NCI-H2107 (cell line): ENCODE measurements around the gene SYT7.
A peak's percentile ranks its signal among the peaks of the same experiment; 100 is the strongest.

Source experiments
- DNase-seq: peaks from one replicate; lab custom pipeline; 2025; lab: John Stamatoyannopoulos, UW

Gene SYT7

GRCh38 chr11:61609000-61609979, 28.4 kb upstream of the SYT7 start:
- no peak for DNase-seq

- DNase-seq, result no peak
Observed at GRCh38 chr11:61607920-61608599, 27.2 kb upstream of the SYT7 start.

DNA sequence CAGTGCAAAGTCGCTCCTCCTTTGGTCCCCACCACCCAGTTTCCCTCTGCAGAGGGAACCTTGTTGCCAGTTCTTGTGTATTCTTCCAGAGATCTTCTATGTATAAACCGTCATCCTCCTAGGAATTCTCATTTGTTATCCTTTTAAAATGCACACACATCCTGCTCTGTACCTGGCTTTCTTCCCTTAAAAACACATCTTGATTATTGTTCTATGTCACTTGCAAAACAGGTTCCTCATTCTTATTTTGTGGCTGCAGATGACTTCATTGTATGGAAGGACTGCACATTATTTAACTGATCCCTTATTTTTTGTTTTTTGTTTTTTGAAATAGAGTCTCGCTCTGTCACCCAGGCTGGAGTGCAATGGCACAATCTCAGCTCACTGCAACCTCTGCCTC, 26.6 kb upstream of the SYT7 start:
- no peak for DNase-seq

DNA sequence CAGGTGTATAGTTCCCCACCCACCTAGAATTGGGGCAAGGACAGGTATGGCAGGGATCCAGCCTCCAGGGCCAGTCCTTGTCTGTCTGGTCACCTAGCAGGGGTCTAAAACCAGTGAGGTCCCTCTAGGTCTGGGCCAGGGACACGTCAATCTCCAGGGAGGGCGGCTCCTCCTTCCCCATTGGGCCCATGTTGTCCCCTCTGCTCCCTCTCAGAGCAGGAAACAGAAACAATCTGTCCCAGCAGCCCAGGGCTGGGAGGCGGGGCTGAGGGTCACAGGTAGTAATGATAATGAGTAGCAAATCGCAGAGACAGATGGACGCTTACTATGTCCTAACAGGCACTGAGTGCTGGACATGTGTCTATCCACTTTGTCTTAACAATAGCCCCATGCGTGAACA, 22.8 kb upstream of the SYT7 start:
- no peak for DNase-seq

DNA sequence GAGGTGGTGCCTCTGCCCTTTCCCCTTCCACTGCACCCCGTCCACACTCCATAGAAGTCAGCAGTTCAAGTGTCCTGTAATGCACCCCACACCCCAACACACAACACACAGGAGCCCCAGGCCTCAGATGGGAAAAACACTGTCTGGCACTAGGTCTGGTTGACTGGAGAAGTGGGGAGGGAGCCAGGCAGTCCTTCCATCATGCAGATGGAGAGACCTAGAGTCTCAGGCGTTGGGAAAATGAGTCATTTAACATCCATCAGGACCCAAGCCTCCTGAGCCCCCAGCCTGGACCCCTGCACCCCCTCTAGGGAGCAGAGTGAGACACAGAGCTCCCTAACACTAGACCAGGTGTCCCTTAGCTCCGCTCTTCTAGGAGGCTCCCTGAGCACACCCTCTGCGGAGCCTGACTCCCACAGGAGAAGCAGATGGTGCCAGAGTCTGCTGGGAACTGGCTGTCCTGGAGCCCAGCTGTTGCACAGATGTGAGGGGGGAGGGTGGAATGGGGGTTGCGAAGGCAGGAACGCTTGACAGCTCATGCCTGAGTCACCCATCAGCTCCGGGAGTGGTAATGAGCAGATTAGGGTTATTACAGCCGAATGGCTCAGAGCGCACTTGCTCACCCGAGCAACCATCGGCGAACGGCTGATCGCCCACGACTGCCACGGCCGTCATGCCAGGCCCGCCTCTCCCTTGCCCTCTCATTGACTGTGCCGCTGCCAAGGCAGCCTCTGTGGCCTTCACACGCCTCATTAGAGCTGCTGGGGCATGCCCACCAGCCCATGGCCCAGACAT, 22.1 kb upstream of the SYT7 start:
- no peak for DNase-seq

- DNase-seq, result no peak
Observed at GRCh38 chr11:61601512-61601911, 20.6 kb upstream of the SYT7 start.

GRCh38 chr11:61599968-61600710, 19.3 kb upstream of the SYT7 start:
- no peak for DNase-seq

DNA sequence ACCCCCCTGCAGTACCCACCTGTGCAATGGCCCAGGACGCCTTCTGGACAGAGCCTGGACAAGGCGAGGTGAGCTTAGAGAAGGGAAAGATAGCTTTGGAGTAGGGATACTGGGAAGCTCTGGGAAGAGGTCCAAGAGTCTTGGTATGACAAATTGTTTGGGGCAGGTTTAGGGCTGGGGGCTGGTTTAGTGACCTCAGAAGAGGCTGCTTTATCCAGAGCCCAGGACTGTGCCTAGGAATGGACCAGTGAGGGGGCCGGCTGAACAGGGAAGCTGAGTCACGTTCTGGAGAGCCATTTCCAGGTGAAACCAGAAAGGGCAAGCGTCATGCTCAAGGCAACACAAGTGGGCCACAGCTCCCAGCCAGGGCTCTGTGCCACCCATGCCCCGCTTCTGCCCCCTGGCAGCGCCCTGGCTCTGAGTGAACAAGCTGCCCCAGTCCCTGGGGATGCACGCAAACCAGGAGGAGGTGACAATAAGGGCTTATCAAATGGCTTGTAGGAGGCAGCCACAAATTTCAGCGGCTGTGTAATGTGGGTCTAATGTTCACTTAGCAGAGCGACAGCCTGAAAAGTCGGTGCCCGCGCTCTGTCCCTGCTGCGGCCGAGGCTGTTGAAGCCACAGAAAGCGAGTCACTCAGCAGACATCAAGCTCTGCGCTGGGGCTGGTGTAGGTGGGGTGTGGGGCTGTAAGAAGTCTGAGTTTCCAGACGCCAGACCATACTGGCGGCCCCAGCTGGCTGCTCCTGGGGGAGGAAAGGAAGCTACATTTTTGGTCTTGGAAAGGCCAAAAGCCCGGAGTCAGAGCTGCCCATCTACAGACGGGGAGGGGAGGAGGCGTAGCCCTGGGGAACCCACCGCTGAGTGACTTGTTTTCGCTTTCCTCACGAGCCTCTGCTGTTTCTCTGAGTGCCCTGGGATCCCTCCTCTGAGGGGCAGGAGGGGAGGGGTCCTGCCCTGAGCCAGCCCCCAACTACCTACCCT, 18.3 kb upstream of the SYT7 start:
- peak; percentile 60 for DNase-seq

DNA sequence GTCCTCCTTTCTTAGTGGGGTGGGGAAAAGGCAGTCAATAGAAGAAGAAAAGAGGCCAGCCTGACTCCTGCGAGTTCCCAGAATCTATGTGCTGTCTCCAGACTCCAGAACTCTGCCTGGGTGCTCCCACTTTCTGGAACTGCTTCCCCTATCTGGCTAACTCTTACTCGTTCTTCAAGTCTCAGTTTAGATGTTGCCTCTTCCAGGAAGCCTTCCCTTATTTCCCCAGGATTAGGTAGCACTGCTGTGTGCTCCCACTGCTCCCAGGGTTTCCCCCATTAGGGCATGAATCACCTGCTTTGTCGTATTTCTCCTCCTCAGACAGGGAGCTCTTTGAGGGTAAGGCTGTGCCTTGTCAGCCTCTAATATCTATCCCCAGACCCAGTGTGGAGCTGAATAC, 17.5 kb upstream of the SYT7 start:
- DNase-seq, result no peak

DNA sequence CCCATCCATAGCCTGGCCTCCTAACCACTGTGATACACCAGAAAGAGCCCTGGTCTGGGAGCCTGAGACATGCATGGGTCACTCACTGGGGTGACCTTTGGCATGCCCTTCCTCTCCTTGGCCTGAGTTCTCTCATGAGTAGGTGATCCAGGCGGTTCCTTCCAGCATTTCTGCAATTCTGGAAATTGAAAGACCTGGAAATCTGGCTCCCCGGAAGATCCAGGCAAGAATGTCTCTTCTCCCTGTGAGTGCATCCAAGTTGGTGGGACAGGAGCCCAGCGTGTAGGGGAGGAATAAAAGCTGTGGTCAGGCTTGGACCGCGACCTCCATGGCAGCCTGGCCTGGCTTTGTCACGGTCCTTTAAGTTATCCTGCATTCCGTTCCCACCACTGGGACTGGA, 16.1 kb upstream of the SYT7 start:
- no peak for DNase-seq

- DNase-seq, result no peak
Observed at GRCh38 chr11:61596542-61596941, 15.7 kb upstream of the SYT7 start.

DNA sequence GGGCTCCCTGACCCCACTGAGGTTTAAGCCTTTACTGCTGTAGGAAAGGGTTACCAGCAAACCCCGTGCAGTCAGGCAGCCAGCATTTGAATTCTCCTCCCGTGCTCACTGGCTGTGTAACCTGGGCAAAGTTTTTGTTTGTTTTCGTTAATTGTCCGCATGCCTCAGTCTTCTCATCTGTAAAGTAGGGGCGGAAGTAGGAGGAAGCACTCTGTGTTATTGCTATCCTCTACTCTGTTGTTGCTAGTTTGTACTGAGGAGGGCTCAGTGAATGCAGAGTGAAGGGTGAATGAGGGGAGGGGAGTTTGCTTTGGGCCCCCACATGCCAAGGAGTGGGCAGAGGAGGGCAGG, 14.0 kb upstream of the SYT7 start:
- DNase-seq, result no peak

DNA sequence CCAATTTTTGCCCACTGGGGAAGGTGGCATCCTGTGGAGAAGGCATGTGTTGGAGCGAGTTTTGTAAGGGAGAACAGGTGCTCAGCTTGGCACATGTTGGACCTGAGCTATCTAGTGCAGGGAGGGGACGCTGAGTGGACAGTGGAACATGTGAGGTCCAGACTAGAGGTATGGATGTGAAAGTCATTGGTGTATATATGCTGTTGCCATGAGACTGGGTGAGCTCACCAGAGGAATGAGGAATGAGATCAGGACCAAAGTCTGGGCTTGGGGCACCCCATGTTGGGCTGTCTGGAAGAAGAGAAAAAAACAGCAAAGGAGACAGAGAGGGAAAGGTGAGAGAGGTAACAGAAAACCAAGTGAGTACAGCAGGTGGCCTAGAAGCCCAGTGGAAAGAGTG, 12.3 kb upstream of the SYT7 start:
- DNase-seq, result no peak

DNA sequence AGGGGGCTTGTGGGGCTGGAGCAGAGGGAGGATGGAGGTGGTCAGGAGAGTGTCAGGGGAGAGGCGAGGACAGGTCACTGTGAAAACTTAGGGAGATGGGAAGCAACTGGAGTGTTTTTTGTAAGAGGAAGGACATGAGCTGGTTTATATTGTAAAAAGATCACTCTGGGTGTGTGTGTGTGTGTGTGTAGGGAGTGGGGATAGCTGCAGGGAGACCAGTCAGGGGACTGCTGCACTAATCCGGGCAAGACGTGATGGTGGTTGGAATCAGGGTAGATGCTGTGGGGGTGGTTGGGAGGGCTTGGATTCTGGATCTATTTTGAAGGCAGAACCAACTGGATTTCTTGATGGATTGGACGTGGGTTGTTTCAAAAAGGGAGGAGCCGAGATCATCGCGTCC, 11.3 kb upstream of the SYT7 start:
- DNase-seq, result no peak

DNA sequence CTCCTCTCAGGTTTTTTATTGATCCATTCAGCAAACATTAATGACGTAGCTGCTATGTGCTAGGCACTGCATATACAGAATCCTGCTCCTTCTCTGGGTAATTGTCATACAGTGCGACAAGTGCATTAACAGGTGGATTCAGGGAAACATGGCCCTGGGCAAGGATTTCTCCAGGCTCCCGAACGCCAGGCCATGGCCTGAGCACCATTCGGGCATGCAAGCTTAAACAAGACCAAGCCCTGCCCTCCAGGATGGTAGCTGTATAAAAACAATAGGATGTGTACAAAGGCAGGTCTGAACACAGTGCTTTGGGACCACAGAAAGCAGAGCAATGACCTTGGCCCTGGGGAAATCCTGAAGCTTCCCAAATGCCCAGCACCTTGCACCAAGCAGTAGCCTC, 9.1 kb upstream of the SYT7 start:
- DNase-seq, result no peak

DNA sequence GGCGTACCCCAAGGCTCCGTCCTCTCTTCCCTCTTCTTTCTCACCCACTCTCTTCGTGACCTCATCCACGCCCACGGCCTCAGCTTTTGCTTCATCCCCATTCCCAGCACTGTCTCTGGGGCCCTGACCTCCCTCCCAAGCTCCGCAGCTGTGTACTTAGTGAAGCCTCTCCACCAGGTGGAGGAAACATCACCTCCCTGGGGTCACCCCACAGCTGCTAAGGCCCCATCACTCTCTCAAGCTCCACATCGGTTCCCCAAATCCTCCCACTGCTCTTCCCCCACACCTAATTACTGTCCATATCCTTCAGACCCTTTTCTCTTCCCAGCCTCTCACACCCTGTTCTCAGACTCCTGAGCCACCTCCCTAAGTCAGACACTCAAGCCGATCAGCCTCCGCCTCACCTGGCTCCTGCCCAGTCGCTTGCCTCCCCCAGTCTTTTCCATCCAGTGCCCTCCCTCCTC, 7.9 kb upstream of the SYT7 start:
- DNase-seq, result no peak

DNA sequence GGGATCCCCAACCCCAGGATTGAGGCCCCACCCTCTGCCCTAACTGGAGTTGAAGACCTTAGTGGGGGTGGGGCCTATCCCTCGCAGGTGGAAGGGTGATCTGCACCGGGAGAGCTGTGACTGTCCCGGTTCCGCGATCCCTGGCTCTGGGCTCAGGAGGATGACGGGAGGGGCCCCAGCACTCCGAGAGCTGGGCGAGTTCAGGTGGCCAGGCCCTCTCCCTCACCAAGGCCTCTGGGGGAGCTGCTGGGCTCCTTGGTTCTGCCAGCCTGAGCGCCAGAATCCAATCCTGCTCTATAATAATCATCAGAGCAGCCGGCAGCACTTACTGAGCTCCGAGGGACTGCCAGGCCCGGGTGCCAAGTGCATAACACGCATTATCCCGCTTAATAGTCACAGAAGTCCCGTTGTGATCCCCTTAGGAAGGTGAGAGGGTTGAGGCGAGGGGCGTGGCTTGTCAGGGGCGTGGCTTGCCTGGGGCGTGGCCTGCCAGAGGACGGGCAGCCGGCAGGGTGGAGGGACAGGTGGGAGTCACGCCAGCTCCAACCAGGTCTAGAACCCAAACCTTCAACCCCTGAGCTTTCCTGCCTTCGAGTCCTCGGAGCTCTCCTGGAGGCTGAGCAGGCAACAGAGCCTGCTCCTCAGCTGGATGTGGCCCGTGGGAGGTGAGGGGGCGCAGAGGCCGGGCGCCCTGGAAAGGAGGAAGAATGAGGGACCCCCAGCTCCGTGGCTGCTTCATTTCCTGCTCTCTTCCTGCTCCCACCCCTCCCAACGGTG, 7.3 kb upstream of the SYT7 start:
- DNase-seq, result no peak

- no peak for DNase-seq
Observed at GRCh38 chr11:61587541-61587941, 6.7 kb upstream of the SYT7 start.

GRCh38 chr11:61586792-61587430, 6.0 kb upstream of the SYT7 start:
- no peak for DNase-seq
